CD4-positive, alpha-beta T cell treated with Interleukin-15 for 4 hours (primary cell): Measurements from ENCODE around the gene TUBA4B.
"Not testable (repeated sequence)": the region's sequence is repeated elsewhere in the genome, so short reads cannot be mapped to it uniquely, and the experiment has no call there.

ENCODE experiments used
- DNase-seq: peaks from one replicate; pipeline ENCODE4 v3.0.0-alpha.2; 2020; ENCODE audit warnings: low spot score

Gene TUBA4B

DNA sequence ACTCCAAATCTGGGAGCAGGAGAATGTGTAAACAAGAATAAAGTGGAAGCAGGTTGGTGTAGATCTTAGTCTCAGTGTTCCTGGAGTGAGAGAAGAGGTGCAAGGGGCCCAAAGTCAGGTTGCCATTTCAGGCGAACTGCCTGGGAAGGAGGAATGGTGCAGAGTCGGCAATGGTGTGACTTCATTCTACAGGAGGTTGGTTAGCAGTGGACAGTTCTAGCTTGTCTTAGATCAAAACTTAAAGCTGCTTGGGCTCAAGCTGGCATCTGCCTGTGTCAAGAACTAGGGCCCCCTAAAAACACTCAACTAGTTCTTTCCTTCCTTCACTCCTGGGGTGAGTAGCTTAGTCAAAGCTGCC lies 4.2 kb upstream of the TUBA4B start:
- no peak for DNase-seq

DNA sequence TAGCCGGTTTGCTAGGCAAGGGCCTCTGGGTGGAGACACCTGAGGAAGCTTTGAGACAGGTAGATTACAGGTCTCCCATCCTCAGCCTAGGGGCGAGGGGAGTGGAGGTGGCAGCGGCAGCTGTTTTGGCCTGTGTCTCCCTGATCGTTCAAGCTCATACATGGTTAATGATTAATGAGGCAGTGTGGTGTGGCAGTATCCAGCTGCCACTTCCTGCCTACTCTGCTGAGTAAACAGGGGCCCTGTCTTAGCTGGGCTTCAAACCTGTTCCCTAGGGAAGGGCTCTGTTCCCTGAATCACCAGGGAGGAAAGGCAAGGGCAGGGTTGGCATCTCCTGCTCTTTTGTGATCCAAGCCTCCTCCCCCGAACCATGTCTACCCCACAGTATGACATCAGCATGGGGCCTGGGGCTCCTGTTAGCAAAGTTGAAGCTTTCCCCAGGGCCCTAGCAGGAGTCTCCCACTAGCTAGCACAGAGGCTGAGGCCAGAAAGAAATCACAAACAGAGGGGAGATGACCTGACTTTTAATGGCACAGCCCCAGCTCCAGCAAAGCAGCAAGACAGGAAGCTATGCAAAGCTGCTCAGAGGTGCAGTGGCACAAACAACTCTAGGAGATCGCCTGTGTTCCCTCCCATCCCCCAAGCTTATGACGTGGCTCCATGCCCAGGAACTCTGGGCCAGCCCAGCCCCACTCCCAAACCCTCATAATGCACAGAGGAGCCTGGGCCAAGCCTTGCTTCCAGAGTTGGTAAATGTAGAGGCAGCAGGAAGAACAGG lies 3.7 kb upstream of the TUBA4B start:
- peak; percentile 48 for DNase-seq

DNA sequence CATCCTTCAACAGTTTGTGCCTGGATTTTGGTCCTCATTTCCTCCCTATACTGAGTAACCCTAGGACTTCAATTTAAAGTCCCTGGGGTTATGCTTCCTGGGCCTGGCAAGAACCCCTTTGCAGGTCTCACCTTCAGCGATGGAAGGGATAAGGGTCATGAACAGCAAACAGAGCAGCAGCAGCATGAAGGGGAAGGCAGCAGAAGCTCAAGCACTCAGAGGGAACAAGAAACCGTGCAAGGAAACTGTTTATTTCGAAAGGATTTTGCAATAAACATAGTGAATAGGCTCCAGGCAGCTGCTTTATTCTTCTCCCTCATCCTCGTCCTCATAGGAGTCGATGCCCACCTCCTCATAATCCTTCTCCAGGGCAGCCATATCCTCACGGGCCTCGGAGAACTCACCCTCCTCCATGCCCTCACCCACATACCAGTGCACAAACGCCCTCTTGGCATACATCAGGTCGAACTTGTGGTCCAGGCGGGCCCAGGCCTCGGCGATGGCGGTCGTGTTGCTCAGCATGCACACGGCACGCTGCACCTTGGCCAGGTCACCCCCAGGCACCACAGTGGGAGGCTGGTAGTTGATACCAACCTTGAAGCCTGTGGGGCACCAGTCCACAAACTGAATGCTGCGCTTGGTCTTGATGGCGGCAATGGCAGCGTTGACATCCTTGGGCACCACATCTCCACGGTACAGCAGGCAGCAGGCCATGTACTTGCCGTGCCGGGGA lies 2.8 kb upstream of the TUBA4B start:
- DNase-seq = no peak

DNA sequence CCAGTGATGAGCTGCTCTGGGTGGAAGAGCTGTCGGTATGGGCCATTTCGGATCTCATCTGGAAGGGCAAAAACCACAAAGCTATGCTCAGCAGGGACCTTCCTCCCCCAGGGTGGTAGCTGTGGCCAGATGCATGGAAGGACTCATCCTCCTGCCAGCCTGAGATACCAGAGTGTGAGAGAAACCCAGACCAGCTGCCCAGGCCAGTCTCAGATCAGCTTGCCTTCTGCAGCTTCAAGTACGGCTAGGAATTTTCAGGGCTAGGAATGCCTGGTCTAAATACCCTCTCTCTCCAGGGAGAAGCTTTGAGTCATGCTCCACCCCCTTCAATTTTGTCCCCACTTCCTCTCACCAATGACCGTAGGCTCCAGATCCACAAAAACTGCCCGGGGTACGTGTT lies 1.4 kb upstream of the TUBA4B start:
- no peak for DNase-seq

DNA sequence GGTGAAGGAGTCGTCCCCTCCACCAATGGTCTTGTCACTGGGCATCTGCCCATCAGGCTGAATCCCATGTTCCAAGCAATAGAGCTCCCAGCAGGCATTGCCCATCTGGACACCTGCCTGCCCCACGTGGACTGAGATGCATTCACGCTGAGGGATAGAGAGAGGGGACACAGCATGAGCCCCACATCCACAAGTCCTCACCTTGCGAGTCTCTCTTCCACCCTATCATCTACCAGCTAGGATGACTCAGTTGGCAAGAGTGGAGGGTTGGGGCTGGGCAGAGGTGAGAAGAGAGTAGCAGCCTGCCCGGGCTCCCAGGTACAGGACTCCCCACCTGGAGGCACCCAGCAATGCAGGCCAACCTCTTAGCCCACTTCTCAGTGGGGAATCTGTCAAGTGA lies 959 bp upstream of the TUBA4B start:
- peak; percentile 54 for DNase-seq

DNA sequence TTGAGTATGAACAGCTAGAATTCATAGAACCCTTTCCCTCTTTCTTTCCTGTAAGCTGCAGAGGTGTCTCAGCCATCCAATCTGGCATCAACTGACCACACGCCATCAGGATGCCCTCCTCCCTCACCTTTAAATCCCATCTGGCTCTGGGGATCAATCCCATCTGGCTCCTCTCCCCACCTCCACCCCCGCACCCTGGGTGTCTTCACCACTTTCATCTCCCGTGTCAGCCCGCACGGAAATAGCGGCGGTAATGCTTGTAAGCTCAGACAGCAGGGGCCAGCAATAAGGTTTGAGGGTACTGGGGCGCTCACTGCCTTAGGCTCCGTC lies 508 bp upstream of the TUBA4B start:
- DNase-seq = no peak

DNA sequence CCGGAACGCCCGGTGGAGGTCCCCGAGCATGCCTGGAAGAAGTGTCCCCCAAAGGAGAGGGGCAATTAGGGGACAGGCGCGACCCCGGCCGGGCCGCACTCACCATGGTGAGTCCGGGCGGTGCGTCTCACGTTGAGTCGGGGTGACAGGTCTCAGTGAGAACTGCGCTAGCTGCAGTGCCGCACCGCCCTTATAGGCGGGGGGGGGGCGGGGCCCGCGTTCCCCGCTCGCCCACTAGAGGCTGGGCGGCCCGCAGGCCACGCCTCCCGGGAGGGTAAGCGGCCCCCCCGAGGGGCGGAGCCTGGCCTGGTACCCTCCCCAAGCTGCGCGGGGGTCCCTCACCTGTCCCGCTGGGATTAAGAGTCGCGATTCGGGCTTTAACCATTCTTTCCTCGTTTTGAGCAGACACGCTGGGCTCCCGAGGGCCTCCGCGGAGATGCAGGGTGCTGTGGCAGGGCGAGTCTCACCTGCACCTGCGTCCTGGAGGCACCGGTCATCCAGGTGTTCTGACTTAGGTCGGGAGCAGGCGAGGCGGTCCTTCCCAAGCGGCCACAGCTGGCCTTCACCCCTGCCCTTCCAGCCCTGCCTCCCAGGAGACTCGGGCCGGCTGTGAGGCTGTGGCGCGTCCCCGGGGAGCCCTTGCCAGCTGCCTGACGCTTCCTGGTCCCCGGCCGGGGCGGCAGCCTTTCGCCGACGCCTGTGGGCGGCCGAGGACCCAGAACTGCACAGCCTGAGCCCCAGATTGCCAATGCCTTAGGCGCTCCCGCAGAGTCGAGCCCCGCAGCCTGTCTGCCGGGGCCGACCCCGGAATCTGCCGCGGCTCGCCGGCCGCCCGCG lies 928 bp downstream of the TUBA4B start, which contains the start of gene TUBA4A:
Gene TUBA4A (minus strand): TSS at position 166 of the 837 bp plus-strand sequence. CDS start 60 bp downstream, at position 106.
- DNase-seq = peak; percentile 90

DNA sequence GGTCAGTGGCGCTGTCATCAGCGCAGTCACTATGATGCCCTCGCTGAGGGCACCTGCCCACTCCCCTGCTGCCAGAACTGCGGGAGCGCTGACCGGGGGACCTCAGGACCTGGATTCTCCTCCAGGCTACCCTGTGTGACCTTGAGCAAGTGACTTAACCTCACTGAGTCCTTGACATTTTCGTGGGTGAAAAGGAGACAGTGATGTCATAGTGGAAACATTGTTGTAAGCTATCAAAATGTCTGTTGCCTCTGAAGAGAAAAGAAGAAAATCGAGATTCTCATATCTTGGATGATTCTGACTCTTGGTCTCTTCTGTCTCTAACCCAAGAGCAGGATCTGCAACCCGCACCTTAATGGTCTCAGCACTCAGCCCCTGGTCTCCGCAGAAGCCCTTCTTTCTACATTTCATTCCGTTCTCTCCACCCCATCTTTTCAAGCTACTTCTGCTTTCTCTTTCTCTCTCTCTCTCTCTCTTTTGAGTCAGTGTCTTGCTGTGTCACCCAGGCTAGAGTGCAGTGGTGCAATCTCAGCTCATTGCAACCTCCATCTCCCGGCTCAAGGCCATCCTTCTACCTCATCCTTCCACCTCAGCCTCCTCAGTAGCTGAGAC lies 1.7 kb downstream of the TUBA4B start:
- peak; percentile 49 for DNase-seq

DNA sequence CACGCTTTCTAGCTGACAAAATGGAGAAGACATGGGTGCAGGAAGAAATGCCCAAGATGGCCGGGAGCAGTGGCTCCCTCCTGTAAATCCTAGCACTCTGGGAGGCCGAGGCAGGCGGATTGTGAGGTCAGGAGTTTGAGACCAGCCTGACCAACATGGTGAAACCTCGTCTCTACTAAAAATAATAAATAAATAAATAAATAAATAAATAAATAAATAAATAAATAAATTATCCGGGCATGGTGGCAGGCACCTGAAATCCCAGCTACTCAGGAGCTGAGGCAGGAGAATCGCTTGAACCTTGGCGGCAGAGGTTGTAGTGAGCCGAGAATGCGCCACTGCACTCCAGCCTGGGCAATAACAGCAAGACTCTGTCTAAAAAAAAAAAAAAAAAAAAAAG lies 5.9 kb downstream of the TUBA4B start:
- not testable (repeated sequence) for DNase-seq

DNA sequence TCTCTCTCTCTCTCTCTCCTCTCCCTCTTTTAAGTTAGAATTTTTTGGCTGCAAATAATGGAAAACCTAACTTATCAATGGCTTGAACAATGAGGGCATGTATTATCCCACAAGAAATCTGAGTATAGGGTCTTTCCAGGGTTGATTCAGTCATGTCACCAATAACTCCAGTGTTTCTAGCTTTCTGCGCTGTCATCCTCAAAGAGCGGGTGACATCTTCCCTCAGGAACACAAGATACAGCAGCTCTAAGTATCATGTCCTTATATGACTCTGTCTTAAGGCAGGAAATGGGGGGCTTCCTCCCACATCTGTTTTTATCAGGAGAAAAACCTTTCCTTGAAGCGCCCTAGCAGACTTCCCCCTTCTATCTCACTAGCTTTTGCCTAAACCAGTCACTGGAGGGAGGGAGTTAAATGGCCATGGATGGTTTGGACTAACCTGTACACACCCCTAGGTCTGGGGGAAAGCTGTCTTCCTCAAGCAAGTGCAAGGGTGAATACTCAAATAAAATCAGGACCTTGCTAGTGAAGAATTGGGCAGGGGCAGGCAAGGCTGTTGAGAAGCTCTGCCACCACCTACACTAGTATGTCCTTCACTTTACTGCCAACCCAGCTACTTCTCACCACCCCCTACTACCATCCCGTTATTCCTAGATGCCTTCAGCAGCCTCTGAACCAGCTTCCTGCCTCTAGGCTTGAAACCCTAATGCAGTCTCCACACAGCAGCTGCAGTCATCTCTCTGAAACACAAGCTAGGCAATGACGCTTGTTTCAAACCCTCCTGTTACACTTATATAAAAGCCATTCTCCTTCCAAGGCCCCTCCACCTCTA lies 8.2 kb downstream of the TUBA4B start:
- DNase-seq = no peak

DNA sequence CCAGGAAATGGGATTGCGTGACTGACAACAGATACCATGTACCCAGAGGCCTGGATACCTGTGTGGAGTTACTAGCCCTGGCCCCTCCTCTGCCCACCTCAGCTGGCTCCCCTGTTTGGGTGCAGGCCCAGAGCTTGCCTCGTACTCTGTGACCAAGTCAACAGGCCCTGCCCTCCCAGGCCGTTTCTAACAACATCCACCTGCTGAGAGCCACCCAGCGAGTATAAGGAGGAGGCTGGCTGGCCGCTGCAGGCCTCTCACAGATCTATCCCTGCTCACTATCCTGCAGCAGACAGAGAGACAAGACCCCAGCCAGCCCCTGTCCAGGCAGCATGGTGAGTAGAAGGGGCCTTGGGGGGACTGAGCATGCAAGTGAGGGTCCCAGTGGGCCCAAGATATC lies 13.2 kb downstream of the TUBA4B start:
- no peak for DNase-seq

DNA sequence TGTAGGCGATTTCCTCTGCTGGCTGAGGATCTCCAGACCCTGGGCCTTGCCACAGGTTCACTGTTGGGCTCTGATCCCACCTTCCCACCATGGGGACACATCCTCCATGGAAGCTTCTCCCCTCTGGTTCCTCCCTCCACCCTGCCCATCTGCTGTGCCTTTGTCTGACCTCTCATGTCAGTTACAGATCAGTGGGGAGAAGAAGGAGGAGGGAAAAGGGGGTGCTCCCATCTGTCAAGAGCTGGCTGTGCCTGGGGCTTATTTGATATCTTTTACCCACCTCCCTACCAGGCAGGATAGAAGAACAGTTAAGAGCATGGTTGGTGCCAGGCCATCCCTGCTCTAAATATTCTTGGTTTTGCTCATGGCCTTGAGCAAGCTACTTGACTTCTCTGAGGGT lies 13.8 kb downstream of the TUBA4B start:
- no peak for DNase-seq

DNA sequence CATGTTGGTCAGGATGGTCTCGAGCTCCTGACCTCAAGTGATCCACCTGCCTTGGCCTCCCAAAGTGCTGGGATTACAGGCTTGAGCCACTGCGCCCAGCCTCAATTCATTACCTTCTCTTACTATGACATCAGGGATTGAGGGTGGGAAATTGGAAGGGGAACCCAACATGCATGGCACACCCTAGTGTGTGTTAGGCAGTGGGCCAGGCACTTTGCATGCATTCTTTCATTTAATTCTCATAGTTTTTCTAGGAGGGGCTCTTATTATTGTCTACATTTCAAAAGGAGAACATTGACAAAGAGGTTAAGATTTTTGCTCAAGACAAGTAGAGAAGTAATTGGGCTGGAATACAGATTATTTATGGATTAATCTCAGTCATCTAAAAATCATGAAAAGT lies 15.3 kb downstream of the TUBA4B start:
- no peak for DNase-seq

DNA sequence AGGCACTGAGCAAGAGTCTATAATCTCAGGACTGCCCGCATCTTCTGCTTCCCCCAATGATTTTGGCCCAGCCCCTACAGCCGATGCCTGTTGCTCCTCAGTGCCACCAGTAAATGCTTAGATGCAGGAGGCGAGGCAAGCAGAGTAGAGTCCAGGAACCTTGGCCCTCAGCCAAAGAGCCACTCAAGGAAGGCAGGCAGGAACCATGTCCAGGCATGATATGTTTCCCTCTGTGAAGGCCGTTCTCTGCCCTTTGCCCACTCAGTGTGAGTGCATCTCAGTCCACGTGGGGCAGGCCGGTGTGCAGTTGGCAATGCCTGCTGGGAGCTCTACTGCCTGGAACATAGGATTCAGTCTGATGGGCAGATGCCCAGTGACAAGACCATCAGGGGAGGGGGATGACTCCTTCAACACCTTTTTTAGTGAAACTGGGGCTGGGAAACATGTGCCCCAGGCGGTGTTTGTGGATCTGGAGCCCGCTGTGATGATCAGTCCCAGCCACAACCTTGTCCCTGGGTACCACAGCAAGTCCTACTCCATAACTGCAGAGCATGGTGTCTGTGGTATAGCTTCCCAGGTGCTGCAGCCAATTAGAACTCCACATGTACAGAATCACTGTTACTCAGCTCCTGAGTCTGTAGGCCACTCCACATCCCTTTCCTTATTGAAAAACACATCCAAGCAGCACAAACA lies 16.5 kb downstream of the TUBA4B start:
- no peak for DNase-seq

DNA sequence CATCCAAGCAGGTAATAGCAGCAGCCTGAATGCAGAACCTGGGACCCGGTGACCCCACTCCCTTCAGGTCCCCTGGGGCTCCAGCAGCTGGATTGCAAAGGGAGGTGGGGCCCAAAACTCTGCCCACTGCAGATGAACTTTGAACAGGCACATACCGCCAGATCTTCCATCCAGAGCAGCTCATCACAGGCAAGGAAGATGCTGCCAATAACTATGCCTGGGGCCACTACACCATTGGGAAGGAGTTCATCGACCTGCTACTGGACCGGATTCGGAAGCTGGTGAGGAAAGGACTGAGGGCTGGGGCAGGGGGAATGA lies 17.0 kb downstream of the TUBA4B start:
- no peak for DNase-seq

DNA sequence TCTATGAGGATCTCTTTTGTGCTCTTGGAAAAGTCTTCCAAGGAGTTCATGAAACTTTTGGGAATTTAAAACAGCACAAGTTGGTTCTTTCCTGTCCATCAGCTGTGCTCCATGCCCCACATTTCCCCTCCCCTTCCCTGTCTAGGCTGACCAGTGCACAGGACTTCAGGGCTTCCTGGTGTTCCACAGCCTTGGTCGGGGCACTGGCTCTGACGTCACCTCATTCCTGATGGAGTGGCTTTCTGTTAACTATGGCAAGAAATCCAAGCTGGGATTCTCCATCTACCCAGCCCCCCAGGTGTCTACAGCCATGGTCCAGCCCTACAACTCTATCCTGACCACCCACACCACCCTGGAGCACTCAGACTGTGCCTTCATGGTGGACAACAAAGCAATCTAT lies 18.0 kb downstream of the TUBA4B start:
- DNase-seq = no peak

DNA sequence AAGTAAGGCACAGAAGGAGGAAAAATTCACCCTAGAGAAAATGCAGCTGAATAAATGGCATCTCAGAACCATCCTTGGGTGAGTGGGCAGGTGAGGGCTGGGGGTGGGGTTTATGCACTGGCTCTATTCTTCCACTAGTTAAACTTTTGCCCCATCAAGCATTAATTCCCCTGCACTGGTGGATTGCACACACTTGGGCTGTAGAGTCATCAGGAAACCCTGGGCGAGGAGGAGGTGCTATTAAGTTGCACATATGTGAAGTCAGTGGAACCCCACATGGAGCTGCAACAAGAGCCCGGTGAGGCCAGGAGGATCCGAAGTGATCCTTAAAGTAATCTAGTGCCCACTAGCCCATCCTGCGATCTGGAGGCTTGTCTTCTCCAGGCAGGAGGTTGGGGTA lies 19.3 kb downstream of the TUBA4B start:
- no peak for DNase-seq

DNA sequence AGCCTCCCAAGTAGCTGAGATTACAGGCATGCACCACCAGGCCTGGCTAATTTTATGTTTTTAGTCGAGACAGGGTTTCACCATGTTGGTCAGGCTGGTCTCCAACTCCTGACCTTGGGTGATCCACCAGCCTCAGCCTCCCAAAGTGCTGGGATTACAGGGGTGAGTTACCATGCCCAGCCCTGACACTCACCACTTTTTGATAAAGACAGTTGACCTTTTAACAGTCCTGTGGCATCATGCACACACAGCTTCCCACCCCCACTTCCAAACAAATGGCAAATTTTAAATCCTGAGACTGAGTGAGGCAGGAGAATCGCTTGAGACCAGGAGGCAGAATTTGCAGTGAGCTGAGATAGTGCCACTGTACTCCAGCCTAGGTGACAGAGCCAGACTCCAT lies 20.0 kb downstream of the TUBA4B start:
- DNase-seq = no peak

DNA sequence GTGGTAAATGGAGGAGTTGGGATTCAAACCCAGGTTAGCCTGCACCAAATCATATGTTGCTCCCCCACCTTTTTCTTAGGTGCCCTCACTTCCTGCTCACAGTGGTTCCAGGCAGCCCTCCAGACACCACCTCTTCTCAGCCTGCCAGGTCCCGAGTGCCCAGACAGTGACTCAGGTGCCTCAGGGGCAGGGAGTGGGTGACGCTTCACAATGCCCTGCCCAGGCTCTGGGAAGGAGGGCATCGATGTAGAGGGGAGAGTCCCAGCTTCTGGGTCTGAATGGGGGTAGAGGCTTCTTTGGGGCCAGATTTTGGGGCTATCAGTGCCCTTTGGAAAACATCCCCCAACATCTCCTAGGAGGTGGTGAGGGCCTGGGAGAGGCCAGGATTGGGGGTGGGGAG lies 20.9 kb downstream of the TUBA4B start:
- DNase-seq = no peak

DNA sequence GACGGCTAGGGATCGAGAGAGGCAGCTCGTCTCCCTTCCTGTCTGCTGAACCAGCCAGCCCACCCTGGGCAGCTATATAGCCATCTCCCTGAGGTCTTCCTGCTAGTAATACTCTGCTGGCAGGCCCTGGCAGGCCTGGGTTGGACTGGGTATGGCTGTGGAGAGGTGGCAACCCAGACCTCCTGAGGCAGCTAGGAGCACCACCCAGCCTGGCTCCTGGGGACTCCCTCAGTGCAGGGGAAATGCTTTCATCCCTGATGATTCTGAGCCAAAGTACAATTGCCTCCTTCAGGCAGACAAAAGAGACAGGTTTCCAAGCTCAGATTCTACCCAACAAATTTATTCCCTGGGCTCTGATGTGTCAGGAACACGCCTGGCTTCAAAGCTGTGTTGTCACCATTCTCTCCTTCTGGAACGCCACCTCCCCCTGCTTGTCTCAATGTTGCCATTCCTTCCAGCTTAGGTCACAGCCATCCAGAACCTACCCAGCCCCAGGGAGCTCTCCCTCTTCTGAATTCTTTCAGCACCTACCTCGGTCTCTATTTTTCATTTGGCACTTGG lies 21.4 kb downstream of the TUBA4B start:
- no peak for DNase-seq
